GM18909 (cell line): ENCODE measurements around the gene PCK2.

Experiments
- ATAC-seq: cut with Tn5 transposase; IDR thresholded peaks from one replicate; pipeline ENCODE4 v1.9.1; 2021; ENCODE audit warnings: mild to moderate bottlenecking; ENCODE audit not compliant: unreplicated experiment, poor library complexity

The PCK2 gene

GRCh38 chr14:24132061-24132685 lies 38.1 kb downstream of the PCK2 start:
- no peak for ATAC-seq

- no peak for ATAC-seq
Observed at GRCh38 chr14:24132976-24133375, 38.9 kb downstream of the PCK2 start.

GRCh38 chr14:24133735-24134134 lies 39.6 kb downstream of the PCK2 start:
- ATAC-seq: no peak

DNA sequence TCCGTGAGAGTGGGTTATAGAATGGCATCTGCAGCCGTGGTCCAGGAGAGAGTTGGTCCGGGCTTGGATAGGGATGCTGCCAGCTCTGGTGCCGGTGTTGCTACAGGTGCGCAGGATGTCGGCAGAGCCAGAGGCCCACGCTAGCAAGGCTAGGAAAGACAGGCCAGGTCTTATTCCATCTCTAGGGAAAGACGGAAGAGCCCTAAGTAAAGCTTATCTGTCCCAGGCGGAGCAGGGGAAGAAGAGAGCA lies 41.4 kb downstream of the PCK2 start:
- peak; percentile 14 for ATAC-seq

DNA sequence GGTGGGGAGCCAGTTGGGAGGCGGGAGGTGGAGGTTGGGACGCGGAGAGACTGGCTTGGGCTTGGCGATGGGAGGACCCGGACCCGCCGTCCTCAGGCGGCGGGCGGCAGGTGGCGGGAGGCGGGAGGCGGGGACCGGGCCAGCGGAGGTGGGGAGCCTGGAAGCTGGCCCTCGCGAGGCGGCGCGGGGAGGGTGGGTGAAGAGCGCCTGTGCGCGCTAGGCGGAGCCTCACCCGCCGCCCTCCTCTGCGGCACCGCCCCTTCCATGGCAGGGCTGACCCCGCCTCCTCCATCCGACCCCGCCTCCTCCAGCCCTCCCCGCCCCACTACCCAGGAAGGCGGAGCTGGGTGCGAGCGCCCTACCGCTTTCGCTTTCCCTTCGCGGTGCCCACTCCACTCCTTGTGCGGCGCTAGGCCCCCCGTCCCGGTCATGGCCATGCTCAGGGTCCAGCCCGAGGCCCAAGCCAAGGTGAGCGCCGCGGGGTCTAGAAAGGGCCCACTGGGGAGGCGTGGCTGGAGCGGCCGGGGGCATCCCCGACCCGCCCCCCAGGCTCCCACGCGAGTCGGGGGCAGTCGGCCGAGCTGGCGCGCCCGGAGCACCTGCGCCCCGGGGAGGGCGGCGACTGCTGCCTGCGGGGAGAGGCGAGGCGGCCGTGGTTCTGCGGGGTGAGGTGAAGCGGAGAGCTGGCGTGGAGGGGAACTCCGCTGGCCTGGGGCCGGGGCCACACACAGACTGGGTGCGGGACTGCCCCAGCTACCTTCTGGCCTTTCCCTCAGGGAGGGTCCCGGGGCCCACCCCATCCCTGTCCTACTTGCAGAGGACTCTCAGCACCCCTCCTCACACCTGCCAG lies 41.9 kb downstream of the PCK2 start, which contains the start of gene PSME1:
TSS of gene PSME1 (plus strand) at position 361 of the 850 bp plus-strand sequence. CDS start at position 430, 69 bp downstream.
- ATAC-seq: peak; percentile 87

GRCh38 chr14:24136684-24137528 lies 42.8 kb downstream of the PCK2 start:
- ATAC-seq: no peak

GRCh38 chr14:24137529-24138395 lies 43.7 kb downstream of the PCK2 start:
- no peak for ATAC-seq

DNA sequence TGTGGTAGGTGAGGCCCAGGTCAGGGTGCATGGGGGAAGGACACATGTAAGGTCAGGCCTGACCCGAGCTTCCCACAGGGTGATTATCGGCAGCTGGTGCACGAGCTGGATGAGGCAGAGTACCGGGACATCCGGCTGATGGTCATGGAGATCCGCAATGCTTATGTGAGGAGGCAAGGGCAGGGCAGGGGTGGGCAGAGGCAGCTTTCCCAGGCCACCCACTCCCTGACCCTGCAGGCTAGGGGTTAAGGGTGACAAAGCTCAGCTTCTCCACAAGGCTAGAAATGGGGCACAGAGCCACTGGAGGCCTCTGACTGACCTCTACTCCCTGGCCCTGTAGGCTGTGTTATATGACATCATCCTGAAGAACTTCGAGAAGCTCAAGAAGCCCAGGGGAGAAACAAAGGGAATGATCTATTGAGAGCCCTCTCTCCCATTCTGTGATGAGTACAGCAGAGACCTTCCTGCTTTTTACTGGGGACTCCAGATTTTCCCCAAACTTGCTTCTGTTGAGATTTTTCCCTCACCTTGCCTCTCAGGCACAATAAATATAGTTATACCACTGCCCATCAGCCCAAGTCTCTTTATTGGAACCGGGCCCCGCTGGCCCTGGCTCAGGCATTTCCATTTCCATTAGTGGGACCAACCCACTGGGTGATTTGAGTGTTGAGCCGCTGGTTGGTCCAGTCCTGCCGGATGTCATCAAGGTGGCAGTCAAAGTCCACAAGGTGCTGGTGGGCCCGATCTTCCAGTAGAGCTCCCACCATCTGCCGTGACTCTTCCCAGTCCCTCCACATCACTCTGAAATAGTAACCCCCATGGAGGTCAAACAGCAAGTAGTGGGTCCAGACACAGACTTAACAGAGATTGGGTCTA lies 44.5 kb downstream of the PCK2 start:
- ATAC-seq: no peak

DNA sequence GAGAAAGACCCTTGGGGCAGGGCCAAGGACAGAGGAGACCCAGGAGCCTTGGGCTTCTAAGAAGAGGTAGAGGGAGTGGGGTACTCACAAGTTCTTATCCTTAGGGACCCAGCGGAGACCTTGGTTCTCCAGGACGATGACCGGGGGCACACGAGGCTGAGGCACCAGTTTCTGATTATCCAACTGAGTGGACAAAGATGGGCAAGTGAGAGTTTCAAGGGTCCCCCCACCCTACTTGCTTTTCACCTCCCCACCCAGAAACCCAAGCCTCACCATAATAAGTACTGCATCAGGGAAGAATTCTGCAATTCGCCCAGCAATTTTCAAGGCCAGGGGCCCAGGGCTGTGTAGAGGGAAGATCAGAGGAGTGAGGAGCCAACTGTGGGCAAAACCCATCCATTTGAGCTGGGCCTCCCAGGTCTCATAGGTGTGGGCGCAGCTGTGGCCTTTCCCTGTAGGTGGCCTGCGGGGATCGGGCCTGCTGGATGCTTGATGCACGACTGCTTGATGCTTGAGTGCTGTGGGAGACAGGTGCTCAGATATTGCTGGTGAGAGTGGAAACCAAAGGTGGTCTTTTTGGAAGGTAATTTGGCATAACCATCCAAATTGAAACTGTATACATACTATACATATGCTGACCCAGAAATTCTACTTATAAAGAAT lies 45.3 kb downstream of the PCK2 start:
- ATAC-seq: no peak

DNA sequence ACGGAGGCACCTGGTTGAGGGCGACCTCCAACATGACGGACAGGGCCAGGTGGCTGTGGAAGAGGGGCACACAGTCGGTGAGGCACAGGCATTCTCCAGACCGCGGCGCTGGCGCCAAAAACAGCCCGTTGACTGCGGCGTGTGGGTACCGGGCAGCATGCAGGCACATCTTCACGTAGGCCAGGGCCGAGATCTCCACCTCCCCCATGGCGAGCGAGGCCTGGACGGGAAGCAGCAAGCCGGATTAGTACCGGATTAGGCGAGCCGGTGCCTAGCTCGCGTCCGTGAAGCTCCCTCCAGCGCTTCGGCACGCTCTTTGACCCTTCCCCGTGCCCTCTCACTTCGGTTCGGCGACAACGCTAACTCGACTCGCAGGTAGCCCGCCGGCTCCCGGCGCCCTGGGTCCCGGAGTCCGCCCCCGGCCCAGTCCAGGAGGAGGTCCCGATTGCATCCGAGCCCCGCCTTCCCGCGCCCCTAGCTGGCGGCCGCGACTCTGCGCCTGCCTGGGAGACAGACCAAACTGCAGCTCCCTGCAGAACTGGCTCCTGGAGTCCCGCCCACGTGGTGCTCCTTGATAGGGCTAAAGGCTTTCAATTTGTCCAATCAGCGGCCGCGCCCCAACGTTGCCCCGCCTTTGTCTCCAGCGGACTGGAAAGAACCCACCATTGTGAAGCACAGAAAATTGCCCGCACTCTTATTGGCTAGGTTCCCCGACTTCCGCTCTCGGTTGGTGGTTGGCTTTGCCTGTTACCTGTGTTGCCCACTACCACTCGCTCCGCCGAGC lies 47.2 kb downstream of the PCK2 start, which contains the start of gene EMC9:
TSS of gene EMC9 (minus strand) at position 495 of the 784 bp plus-strand sequence. CDS start at position 208, 287 bp downstream.
- peak; percentile 88 for ATAC-seq

- no peak for ATAC-seq
Observed at GRCh38 chr14:24143511-24143910, 49.4 kb downstream of the PCK2 start.

DNA sequence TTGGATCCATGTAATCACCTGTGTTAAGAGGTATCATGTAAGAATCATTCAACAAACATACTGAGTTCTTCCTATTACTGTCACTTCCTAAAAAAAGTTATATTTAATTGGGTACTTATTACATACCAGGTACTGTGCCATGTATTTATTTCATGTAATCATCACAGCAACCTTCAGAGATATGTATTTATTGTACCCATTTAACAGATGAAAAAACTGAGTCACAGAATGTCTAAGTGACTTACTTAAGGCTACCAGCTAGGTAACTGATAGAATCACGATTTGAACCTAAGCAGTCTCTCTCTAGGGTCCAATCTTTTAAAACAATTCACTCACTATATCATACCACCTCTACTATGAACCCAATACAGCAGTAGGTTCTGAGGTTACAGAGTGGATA lies 50.3 kb downstream of the PCK2 start:
- ATAC-seq: no peak

DNA sequence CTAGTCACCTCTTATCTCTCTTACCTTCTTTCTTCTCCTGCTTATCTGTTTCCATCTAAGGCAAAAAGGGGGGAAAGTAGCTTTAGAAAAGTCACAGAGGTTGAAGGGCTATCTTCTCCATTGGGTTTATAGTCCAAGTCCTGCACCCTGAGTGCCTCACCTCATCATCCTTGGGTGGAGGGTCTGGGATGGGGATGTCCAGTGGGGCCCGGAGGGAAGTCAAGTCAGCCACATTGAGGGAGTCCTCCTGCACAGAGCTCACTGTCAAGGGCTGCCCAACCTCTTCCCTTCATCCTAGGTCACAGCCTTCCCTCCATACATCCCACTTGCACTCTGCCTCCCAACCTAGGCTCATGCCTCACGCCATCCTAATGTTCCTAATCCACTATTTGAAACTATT lies 51.1 kb downstream of the PCK2 start:
- no peak for ATAC-seq

GRCh38 chr14:24145690-24146452 lies 51.8 kb downstream of the PCK2 start:
- no peak for ATAC-seq

DNA sequence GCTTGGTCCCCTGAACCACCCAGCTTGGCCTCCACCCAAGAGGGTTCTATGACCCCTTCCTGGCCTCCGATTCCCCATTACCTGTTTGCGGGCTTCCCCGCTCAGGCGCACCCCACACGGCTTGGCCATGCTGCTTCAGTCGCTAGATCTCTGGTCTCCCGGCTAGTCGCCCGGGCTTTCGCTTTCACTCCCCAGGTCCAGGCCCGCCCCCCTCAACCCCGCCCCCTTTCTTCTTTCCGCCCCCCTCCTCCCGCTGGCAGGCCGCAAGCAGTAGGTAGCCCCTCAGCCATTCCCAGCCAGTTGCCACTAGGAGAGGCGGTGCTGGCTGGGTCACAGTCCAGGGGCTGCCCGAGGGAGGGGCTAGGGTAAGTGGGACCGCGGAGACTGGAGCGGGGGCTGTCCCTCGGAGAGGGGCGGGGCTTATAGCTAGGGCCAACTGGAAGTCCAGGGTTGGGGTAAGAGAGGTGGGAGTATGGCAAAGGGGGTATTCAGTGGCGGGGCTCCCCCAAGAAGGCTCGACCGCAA lies 52.4 kb downstream of the PCK2 start, which contains the start of gene PSME2:
TSS of gene PSME2 (minus strand) at position 158 of the 525 bp plus-strand sequence. CDS start at position 129, 29 bp downstream.
- ATAC-seq: peak; percentile 66

GRCh38 chr14:24146978-24147760 lies 53.1 kb downstream of the PCK2 start, which contains the start of gene RNF31:
Gene RNF31, plus strand, starts transcription at chr14:24147498. Its CDS starts 201 bp downstream, at chr14:24147699.
- ATAC-seq: peak; percentile 82
